Measurements from ENCODE around the gene RPL10. TPM values are rescaled to one million over a fixed set of nuclear protein-coding genes. Genes with fewer than 3 reads are reported as not detected.

The RPL10 gene
- total and polyA plus RNA-seq, 9 of the 15 experiments (the other 6 are each of a cell fraction or from before 2014, with no cell fraction given), result 3,774 to 7,600 (median 5,014) TPM

DNA sequence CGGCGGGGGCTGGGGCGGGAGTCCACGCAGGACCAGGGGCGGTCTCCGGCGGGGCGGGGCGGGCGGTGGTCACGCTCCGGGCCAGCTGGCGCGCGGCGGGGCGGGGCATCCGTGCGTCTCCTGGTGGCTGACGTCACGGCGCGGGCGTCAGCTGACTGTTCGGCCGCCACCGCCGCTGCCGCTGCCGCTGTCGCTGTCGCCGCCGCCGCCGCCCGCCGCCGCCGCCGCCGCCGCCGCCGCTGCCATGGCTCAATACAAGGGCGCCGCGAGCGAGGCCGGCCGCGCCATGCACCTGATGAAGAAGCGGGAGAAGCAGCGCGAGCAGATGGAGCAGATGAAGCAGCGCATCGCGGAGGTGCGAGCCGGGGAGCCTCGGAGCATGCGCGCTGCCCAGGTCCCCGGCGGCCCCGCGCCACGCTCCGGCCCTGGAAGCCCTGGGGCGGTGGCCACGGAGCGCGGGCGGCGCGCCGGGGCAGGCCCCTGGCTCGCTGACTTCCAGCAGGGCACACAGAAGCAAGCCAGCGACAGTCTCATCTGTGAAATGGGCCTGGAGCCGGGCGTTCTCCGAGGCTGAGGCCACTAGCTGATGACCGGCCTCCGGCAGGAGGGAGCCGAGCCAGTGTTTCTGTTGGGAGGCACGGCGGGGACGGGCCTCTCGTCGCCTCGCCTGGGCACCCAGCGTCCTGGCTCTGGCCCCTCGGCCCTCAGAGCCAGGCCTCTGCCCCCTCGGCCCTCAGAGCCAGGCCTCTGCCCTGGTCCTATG lies 46.0 kb downstream of the RPL10 start, which contains the start of gene FAM50A (continued):
- TF ChIP-seq FOXM1 (IDR thresholded peaks at IDR 0.05; ENCODE audit: low read depth) (no peak), FOXM1 (CRISPR knock-in tag; IDR thresholded peaks at IDR 0.05; ENCODE audit: low read depth) (no peak), MXI1 (IDR thresholded peaks at IDR 0.05; ENCODE audit: low read depth, low read length) (0 out of 2 replicates have a peak, but pooled peaks have one; percentile 17), ZNF316 (IDR thresholded peaks at IDR 0.05) (no peak), ELF1 (tag; IDR thresholded peaks at IDR 0.05) (no peak), DACH1 (IDR thresholded peaks at IDR 0.05; ENCODE audit: partially characterized antibody) (no peak), ETV1 (tag; conservative IDR thresholded peaks at IDR 0.05; ENCODE audit: low read depth) (no peak), COPS2 (conservative IDR thresholded peaks at IDR 0.05) (no peak), CBX8 (IDR thresholded peaks at IDR 0.05; ENCODE audit: borderline replicate concordance, extremely low read depth, low read depth, low read length, poor library complexity, severe bottlenecking) (no peak), MYC (IDR thresholded peaks at IDR 0.05; ENCODE audit: low read depth, low read length) (peak; percentile 44; the same call in 1 of the 2 replicates), MYC (CRISPR knock-in tag; IDR thresholded peaks at IDR 0.05; ENCODE audit: borderline replicate concordance, low read depth) (no peak), ATF6 (CRISPR knock-in tag; IDR thresholded peaks at IDR 0.05) (no peak), ZNF347 (CRISPR knock-in tag; IDR thresholded peaks at IDR 0.05; ENCODE audit: low read depth) (no peak), PURB (CRISPR knock-in tag; IDR thresholded peaks at IDR 0.05; ENCODE audit: low read depth) (no peak), ZBTB34 (CRISPR knock-in tag; IDR thresholded peaks at IDR 0.05) (no peak), RUNX1 (IDR thresholded peaks at IDR 0.05; ENCODE audit: low read depth) (no peak), GABPA (tag; conservative IDR thresholded peaks at IDR 0.05; ENCODE audit: low read depth) (no peak), ZNF41 (CRISPR knock-in tag; conservative IDR thresholded peaks at IDR 0.05) (no peak), ZNF263 (CRISPR knock-in tag; IDR thresholded peaks at IDR 0.05; ENCODE audit: borderline replicate concordance) (no peak), ZSCAN29 (IDR thresholded peaks at IDR 0.05) (no peak), E2F3 (CRISPR knock-in tag; IDR thresholded peaks at IDR 0.05) (no peak)
- TF ChIP-seq, protein P1, sequence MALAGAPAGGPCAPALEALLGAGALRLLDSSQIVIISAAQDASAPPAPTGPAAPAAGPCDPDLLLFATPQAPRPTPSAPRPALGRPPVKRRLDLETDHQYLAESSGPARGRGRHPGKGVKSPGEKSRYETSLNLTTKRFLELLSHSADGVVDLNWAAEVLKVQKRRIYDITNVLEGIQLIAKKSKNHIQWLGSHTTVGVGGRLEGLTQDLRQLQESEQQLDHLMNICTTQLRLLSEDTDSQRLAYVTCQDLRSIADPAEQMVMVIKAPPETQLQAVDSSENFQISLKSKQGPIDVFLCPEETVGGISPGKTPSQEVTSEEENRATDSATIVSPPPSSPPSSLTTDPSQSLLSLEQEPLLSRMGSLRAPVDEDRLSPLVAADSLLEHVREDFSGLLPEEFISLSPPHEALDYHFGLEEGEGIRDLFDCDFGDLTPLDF (CRISPR knock-in tag; IDR thresholded peaks at IDR 0.05), result no peak
- TF ChIP-seq, protein P2, sequence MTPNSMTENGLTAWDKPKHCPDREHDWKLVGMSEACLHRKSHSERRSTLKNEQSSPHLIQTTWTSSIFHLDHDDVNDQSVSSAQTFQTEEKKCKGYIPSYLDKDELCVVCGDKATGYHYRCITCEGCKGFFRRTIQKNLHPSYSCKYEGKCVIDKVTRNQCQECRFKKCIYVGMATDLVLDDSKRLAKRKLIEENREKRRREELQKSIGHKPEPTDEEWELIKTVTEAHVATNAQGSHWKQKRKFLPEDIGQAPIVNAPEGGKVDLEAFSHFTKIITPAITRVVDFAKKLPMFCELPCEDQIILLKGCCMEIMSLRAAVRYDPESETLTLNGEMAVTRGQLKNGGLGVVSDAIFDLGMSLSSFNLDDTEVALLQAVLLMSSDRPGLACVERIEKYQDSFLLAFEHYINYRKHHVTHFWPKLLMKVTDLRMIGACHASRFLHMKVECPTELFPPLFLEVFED (CRISPR knock-in tag; conservative IDR thresholded peaks at IDR 0.05), result no peak

Measured in K562 (cell line).